Chondrocyte (in vitro differentiated cells): ENCODE measurements around the gene CALHM3. TPM values are rescaled to one million over a fixed set of nuclear protein-coding genes. Genes with fewer than 3 reads are reported as not detected.
"Not testable (repeated sequence)": the region's sequence is repeated elsewhere in the genome, so short reads cannot be mapped to it uniquely, and the experiment has no call there.

Experiments used
- DNase-seq: peaks from one replicate; pipeline ENCODE4 v3.0.0; 2021; ENCODE audit warnings: mixed read lengths, low spot score
- H3K27ac Mint-ChIP-seq: one replicate; pipeline ENCODE4 v1.8.0; 2021; ENCODE audit warnings: mild to moderate bottlenecking, moderate library complexity, mixed read lengths; ENCODE audit not compliant: unreplicated experiment
- H3K27me3 Mint-ChIP-seq: 2 replicates; pipeline ENCODE4 v1.8.0; 2021; ENCODE audit warnings: low read depth, mixed read lengths
- H3K36me3 Mint-ChIP-seq: 2 replicates; pipeline ENCODE4 v1.8.0; 2021; ENCODE audit warnings: low read depth, mixed read lengths
- H3K4me1 Mint-ChIP-seq: 2 replicates; pipeline ENCODE4 v1.8.0; 2021; ENCODE audit warnings: low read depth, mild to moderate bottlenecking, mixed read lengths
- H3K4me3 Mint-ChIP-seq: one replicate; pipeline ENCODE4 v1.8.0; 2021; ENCODE audit warnings: mild to moderate bottlenecking, moderate library complexity, mixed read lengths; ENCODE audit not compliant: unreplicated experiment
- H3K9me3 Mint-ChIP-seq: 2 replicates; pipeline ENCODE4 v1.8.0; 2021; ENCODE audit warnings: low read depth, mixed read lengths
- CTCF ChIP-seq: fragments of 200-600 bp; sonication (generic); IDR thresholded peaks from 2 replicates; pipeline ENCODE4 v1.5.0; 2021; ENCODE audit warnings: antibody characterized with exemption, mild to moderate bottlenecking, moderate library complexity
- total RNA-seq: library from RNA; stranded (reverse); gene quantifications from 3 replicates; pipeline ENCODE4 v1.2.1, GENCODE V29; 2021

The CALHM3 gene
- total RNA-seq, 1 donor from 2014 or later, result not detected

- Mint-ChIP-seq H3K4me1 (peaks cover 18% of the 10 kb centered on the region), H3K9me3 (no peaks in the 10 kb centered on the region), H3K27me3 (peaks cover 1% of the 10 kb centered on the region), H3K36me3 (no peaks in the 10 kb centered on the region), H3K27ac (no peak overlapping the region), H3K4me3 (no peak overlapping the region)
- DNase-seq, result no peak
- no peak for TF ChIP-seq CTCF
Observed at GRCh38 chr10:103487410-103487708, 8.3 kb upstream of the CALHM3 start.

DNA sequence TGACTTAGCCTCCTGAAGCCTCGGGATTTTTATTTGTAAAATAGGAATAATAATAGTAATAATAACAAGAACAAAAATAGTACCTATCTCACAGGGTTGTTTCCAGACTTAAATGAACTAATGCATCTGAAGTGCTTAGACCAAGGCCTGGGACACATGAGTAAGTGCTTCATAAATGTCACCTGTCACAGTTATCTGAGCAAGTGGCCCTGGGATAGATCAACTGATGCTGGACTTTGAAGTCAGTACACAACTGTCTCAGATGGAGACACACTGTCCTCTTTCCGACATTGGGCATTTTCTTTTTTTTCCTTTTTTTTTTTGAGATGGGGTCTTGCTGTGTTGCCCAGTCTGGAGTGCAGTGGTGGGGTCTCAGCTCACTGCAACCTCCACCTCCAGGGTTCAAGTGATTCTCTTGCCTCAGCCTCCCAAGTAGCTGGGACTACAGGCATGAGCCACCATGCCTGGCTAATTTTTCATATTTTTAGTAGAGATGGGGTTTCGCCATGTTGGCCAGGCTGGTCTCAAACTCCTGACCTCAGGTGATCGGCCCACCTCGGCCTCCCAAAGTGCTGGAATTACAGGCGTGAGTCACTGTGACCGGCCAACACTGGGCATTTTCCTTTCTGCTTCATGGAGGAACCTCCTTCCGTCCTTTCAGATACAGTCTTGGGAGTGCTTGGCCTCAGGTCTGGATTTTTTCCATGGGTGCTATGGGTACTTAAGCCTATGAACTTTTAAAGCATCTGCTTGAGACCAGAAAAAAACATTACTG lies 7.8 kb upstream of the CALHM3 start:
- not testable (repeated sequence) for DNase-seq, H3K27ac Mint-ChIP-seq, H3K9me3 Mint-ChIP-seq, H3K27me3 Mint-ChIP-seq, H3K36me3 Mint-ChIP-seq, H3K4me3 Mint-ChIP-seq
- peaks cover 15% of the 10 kb centered on the region for H3K4me1 Mint-ChIP-seq

DNA sequence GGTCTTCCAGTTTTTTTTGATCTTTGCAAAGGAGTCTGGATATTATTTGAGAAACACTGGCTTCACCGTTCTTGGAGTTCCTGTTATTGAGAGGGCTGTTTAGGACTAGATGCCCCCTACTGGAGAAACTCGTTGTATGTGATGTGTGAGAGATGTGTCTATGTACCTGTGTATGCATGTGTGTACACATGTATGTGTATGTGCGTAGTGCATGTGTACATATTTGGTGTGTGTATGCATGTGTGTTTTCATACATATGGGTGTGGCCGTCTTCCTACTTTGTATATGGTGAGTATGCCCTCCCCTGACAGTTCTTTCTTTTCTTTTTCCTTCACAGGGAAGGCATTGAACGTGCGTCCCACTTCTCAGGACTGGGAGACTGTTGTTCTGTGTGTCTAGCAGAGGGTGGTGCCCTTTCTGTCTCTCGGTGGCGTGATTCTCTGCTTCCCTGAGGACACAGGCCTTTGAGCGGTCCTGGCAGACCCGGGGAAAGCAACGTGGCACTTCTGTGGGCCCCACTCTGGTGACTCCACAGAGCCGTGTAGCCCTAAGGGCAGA lies 3.0 kb upstream of the CALHM3 start:
- DNase-seq, result no peak
- no peak overlapping the region for H3K27ac Mint-ChIP-seq
- H3K4me3 Mint-ChIP-seq, result no peak overlapping the region
- H3K36me3 Mint-ChIP-seq, result no peaks in the 10 kb centered on the region
- no peaks in the 10 kb centered on the region for H3K9me3 Mint-ChIP-seq
- peak; percentile 82 for TF ChIP-seq CTCF
- H3K27me3 Mint-ChIP-seq, result peaks cover 6% of the 10 kb centered on the region
- peaks cover 3% of the 10 kb centered on the region for H3K4me1 Mint-ChIP-seq

- TF ChIP-seq CTCF, result no peak
- DNase-seq, result no peak
- peaks cover 6% of the 10 kb centered on the region for H3K27me3 Mint-ChIP-seq
- H3K4me3 Mint-ChIP-seq, result no peak overlapping the region
- H3K36me3 Mint-ChIP-seq, result no peaks in the 10 kb centered on the region
- no peaks in the 10 kb centered on the region for H3K9me3 Mint-ChIP-seq
- peaks cover 3% of the 10 kb centered on the region for H3K4me1 Mint-ChIP-seq
- H3K27ac Mint-ChIP-seq, result no peak overlapping the region
Observed at GRCh38 chr10:103480521-103480920, 1.5 kb upstream of the CALHM3 start.

GRCh38 chr10:103478671-103479070 lies 369 bp downstream of the CALHM3 start:
- H3K4me1 Mint-ChIP-seq, result peaks cover 3% of the 10 kb centered on the region
- no peak overlapping the region for H3K27ac Mint-ChIP-seq
- no peak for TF ChIP-seq CTCF
- DNase-seq, result no peak
- H3K36me3 Mint-ChIP-seq, result no peaks in the 10 kb centered on the region
- peaks cover 7% of the 10 kb centered on the region for H3K27me3 Mint-ChIP-seq
- no peaks in the 10 kb centered on the region for H3K9me3 Mint-ChIP-seq
- H3K4me3 Mint-ChIP-seq, result no peak overlapping the region
